DOHH2 (cell line): Measurements from ENCODE around the gene PTPRT.

Source experiments
- H3F3A ChIP-seq: fragments of 200-600 bp; sonication (generic), shearing (Covaris generic); 2 replicates; pipeline ENCODE4 v1.6.0; 2016; ENCODE audit warnings: antibody characterized with exemption, mild to moderate bottlenecking; ENCODE audit not compliant: control insufficient read depth, insufficient read depth
- H3K27ac ChIP-seq: fragments of 200-600 bp; sonication (generic); 2 replicates; pipeline ENCODE4 v1.5.1; 2014; ENCODE audit warnings: low read depth, mild to moderate bottlenecking, low read length, moderate library complexity
- H3K27me3 ChIP-seq: fragments of 200-600 bp; sonication (generic); 2 replicates; pipeline ENCODE4 v1.6.1; 2014; ENCODE audit warnings: mild to moderate bottlenecking, low read length, mixed read lengths; ENCODE audit not compliant: control insufficient read depth
- H3K36me3 ChIP-seq: fragments of 200-600 bp; sonication (generic); 2 replicates; pipeline ENCODE4 v1.6.1; 2014; ENCODE audit warnings: mild to moderate bottlenecking, low read length, moderate library complexity, mixed read lengths; ENCODE audit not compliant: control insufficient read depth
- H3K4me1 ChIP-seq: fragments of 200-600 bp; sonication (generic); 2 replicates; pipeline ENCODE4 v1.6.1; 2014; ENCODE audit warnings: mild to moderate bottlenecking, low read length, mixed read lengths; ENCODE audit not compliant: control insufficient read depth
- H3K4me2 ChIP-seq: fragments of 200-600 bp; sonication (generic); 2 replicates; pipeline ENCODE4 v1.6.0; 2014; ENCODE audit warnings: mild to moderate bottlenecking, low read length, moderate library complexity
- H3K4me3 ChIP-seq: fragments of 200-600 bp; sonication (generic); 2 replicates; pipeline ENCODE4 v1.5.1; 2014; ENCODE audit warnings: mild to moderate bottlenecking, low read length, mixed read lengths
- H3K79me2 ChIP-seq: fragments of 200-600 bp; sonication (generic); 2 replicates; pipeline ENCODE4 v1.6.1; 2014; ENCODE audit warnings: mild to moderate bottlenecking, low read length, mixed read lengths; ENCODE audit not compliant: control insufficient read depth
- H3K9me2 ChIP-seq: fragments of 200-600 bp; sonication (generic); replicated peaks from 2 replicates; pipeline ENCODE4 v1.6.1; 2014; ENCODE audit warnings: mild to moderate bottlenecking, low read length, mixed read lengths; ENCODE audit not compliant: control insufficient read depth
- H3K9me3 ChIP-seq: fragments of 200-600 bp; sonication (generic); 2 replicates; pipeline ENCODE4 v1.6.1; 2014; ENCODE audit warnings: antibody characterized with exemption, low read length, mixed read lengths; ENCODE audit not compliant: control insufficient read depth, insufficient read depth
- H4K20me1 ChIP-seq: fragments of 200-600 bp; sonication (generic); 2 replicates; pipeline ENCODE4 v1.6.0; 2014; ENCODE audit warnings: low read depth, mild to moderate bottlenecking, antibody characterized with exemption, low read length, moderate library complexity; ENCODE audit not compliant: control insufficient read depth, insufficient read depth
- CTCF ChIP-seq: fragments of 200-600 bp; sonication (generic); IDR thresholded peaks from one replicate; pipeline ENCODE4 v1.5.1; 2014; ENCODE audit warnings: antibody characterized with exemption, mild to moderate bottlenecking, low read depth, low read length; ENCODE audit not compliant: poor library complexity, severe bottlenecking
- EZH2phosphoT487 ChIP-seq: fragments of 200-600 bp; sonication (generic); IDR thresholded peaks from 2 replicates; pipeline ENCODE4 v1.6.1; 2017; ENCODE audit warnings: borderline replicate concordance, mild to moderate bottlenecking, antibody characterized with exemption, low read length, moderate library complexity, mixed read lengths

Gene PTPRT

GRCh38 chr20:42341654-42342053, 848.1 kb downstream of the PTPRT start:
- H3K4me1 ChIP-seq, result no peaks in the 10 kb centered on the region
- TF ChIP-seq CTCF (no peak), EZH2phosphoT487 (no peak)
- no peaks in the 10 kb centered on the region for H3K36me3 ChIP-seq
- H3K79me2 ChIP-seq, result no peaks in the 10 kb centered on the region
- no peaks in the 10 kb centered on the region for H3K27me3 ChIP-seq
- no peak overlapping the region for H3K4me3 ChIP-seq
- no peaks in the 10 kb centered on the region for H3K9me2 ChIP-seq
- no peak overlapping the region for H3K27ac ChIP-seq
- no peaks in the 10 kb centered on the region for H3F3A ChIP-seq
- H4K20me1 ChIP-seq, result no peaks in the 10 kb centered on the region
- H3K9me3 ChIP-seq, result 0 out of 2 replicates have a peak, but pooled peaks cover 3% of the 10 kb centered on the region
- no peak overlapping the region for H3K4me2 ChIP-seq

GRCh38 chr20:42340368-42340767, 849.3 kb downstream of the PTPRT start:
- Histone ChIP-seq H4K20me1 (no peaks in the 10 kb centered on the region), H3K27me3 (no peaks in the 10 kb centered on the region), H3K79me2 (no peaks in the 10 kb centered on the region), H3K36me3 (no peaks in the 10 kb centered on the region), H3K4me1 (no peaks in the 10 kb centered on the region), H3K4me2 (no peak overlapping the region), H3K27ac (no peak overlapping the region), H3F3A (no peaks in the 10 kb centered on the region), H3K9me3 (0 out of 2 replicates have a peak, but pooled peaks cover 3% of the 10 kb centered on the region), H3K4me3 (no peak overlapping the region), H3K9me2 (no peaks in the 10 kb centered on the region)
- TF ChIP-seq CTCF (no peak), EZH2phosphoT487 (no peak)

- Histone ChIP-seq H4K20me1 (no peaks in the 10 kb centered on the region), H3K9me2 (no peaks in the 10 kb centered on the region), H3K79me2 (no peaks in the 10 kb centered on the region), H3K27me3 (no peaks in the 10 kb centered on the region), H3K4me3 (no peak overlapping the region), H3K4me1 (no peaks in the 10 kb centered on the region), H3K27ac (no peak overlapping the region), H3K36me3 (no peaks in the 10 kb centered on the region), H3F3A (no peaks in the 10 kb centered on the region), H3K4me2 (no peak overlapping the region), H3K9me3 (0 out of 2 replicates have a peak, but pooled peaks cover 3% of the 10 kb centered on the region)
- TF ChIP-seq EZH2phosphoT487 (no peak), CTCF (no peak)
These were observed 851.2 kb downstream of the PTPRT start for GRCh38 chr20:42338294-42339201.
